B cell (primary cell): ENCODE measurements around the gene STAMBPL1. TPM values are rescaled to one million over a fixed set of nuclear protein-coding genes. Genes with fewer than 3 reads are reported as not detected.

ENCODE experiments used
- ATAC-seq: fragments of 200-7000 bp; cut with Tn5 transposase; one replicate; pipeline ENCODE4 v1.10.0; 2021; ENCODE audit warnings: low read depth, mild to moderate bottlenecking, moderate number of reproducible peaks, moderate library complexity
- CTCF ChIA-PET: fragments of 350-600 bp; sonication (Branson Sonifier 250); formaldehyde crosslinking; loops from one replicate; lab custom pipeline; 2021; ENCODE audit warnings: antibody characterized with exemption, inconsistent platforms; lab: Charles Lee
- POLR2A ChIA-PET: fragments of 350-600 bp; sonication (Branson Sonifier 250); formaldehyde crosslinking; loops from one replicate; lab custom pipeline; 2021; ENCODE audit warnings: antibody characterized with exemption; lab: Charles Lee
- DNase-seq: peaks from one replicate; pipeline ENCODE4 v3.0.0; 2013
- H2AFZ ChIP-seq: 2 replicates; pipeline ENCODE4 v1.6.1; 2012; ENCODE audit warnings: mild to moderate bottlenecking, low read depth, low read length; ENCODE audit not compliant: insufficient read depth, poor library complexity, severe bottlenecking
- H3K27ac ChIP-seq, 2 donors: 1 replicate in 1 of 2; 2 replicates in 1 of 2; pipeline ENCODE4 v1.5.1; 2012 to 2013; ENCODE audit warnings: low read length in 2 of 2, mild to moderate bottlenecking in 2 of 2, moderate library complexity in 1 of 2
- H3K27me3 ChIP-seq, 4 experiments: fragments of 200-600 bp in 1 of 4; sonication (generic) in 1 of 4; replicated peaks in 1 of 4; 1 replicate in 2 of 4; 2 replicates in 2 of 4; pipeline versions ENCODE4 v1.6.1 to v1.7.0; 2013 to 2016; ENCODE audit warnings: low read length in 3 of 4, mild to moderate bottlenecking in 2 of 4, mixed read lengths in 1 of 4, moderate library complexity in 1 of 4; ENCODE audit not compliant: insufficient read depth in 4 of 4, control insufficient read depth in 3 of 4; ENCODE audit errors: control extremely low read depth in 1 of 4
- H3K36me3 ChIP-seq, 2 experiments: replicated peaks in 1 of 2; 1 replicate in 1 of 2; 2 replicates in 1 of 2; pipeline versions ENCODE4 v1.6.1 to v1.7.1; 2013; ENCODE audit warnings: low read length in 1 of 2; ENCODE audit not compliant: insufficient read depth in 2 of 2, control insufficient read depth in 1 of 2; ENCODE audit errors: control extremely low read depth in 1 of 2, extremely low read depth in 1 of 2
- H3K4me1 ChIP-seq, 2 donors: fragments of 200-600 bp in 1 of 2; sonication (generic) in 1 of 2; 1 replicate in 1 of 2; 2 replicates in 1 of 2; pipeline versions ENCODE4 v1.5.1 to v1.6.1; 2013 to 2017; ENCODE audit warnings: low read length in 2 of 2; ENCODE audit not compliant: control insufficient read depth in 2 of 2, insufficient read depth in 2 of 2
- H3K4me2 ChIP-seq: replicated peaks from 2 replicates; pipeline ENCODE3; 2012; ENCODE audit warnings: mild to moderate bottlenecking, low read depth, low read length; ENCODE audit not compliant: poor library complexity, severe bottlenecking
- H3K4me3 ChIP-seq, 5 experiments: fragments of 200-600 bp in 1 of 5; sonication (generic) in 1 of 5; 1 replicate in 3 of 5; 2 replicates in 2 of 5; pipeline versions ENCODE4 v1.5.1 to v1.7.0; 2011 to 2016; ENCODE audit warnings: low read length in 4 of 5, mild to moderate bottlenecking in 4 of 5, low read depth in 2 of 5, control low read depth in 1 of 5, moderate library complexity in 1 of 5; ENCODE audit not compliant: insufficient read depth in 1 of 5; ENCODE audit errors: control extremely low read depth in 1 of 5, extremely low read depth in 1 of 5
- H3K79me2 ChIP-seq: fragments of 200-600 bp; sonication (generic); one replicate; pipeline ENCODE4 v1.6.0; 2016; ENCODE audit warnings: low read length; ENCODE audit not compliant: control insufficient read depth, insufficient read depth
- H3K9ac ChIP-seq: fragments of 200-600 bp; sonication (generic); 2 replicates; pipeline ENCODE4 v1.6.1; 2017; ENCODE audit warnings: mild to moderate bottlenecking, low read length, moderate library complexity
- H3K9me3 ChIP-seq, 3 donors: one replicate each; pipeline versions ENCODE4 v1.6.1 to v1.7.1; 2013; ENCODE audit warnings: low read length in 2 of 3; ENCODE audit not compliant: control insufficient read depth in 2 of 3, insufficient read depth in 1 of 3; ENCODE audit errors: control extremely low read depth in 1 of 3
- H4K20me1 ChIP-seq: 2 replicates; pipeline ENCODE4 v1.6.0; 2012; ENCODE audit warnings: mild to moderate bottlenecking, low read length; ENCODE audit not compliant: insufficient read depth, control insufficient read depth, poor library complexity, severe bottlenecking
- H3K27ac Mint-ChIP-seq: one replicate; pipeline ENCODE4 v1.8.0; 2021; ENCODE audit warnings: mixed read lengths
- H3K27me3 Mint-ChIP-seq: one replicate; pipeline ENCODE4 v1.8.0; 2021; ENCODE audit warnings: mixed read lengths
- H3K4me1 Mint-ChIP-seq: one replicate; pipeline ENCODE4 v1.8.0; 2021; ENCODE audit warnings: mixed read lengths
- H3K4me3 Mint-ChIP-seq: one replicate; pipeline ENCODE4 v1.8.0; 2021; ENCODE audit warnings: mixed read lengths
- H3K9me3 Mint-ChIP-seq: one replicate; pipeline ENCODE4 v1.8.0; 2022; ENCODE audit warnings: mixed read lengths; ENCODE audit not compliant: insufficient read depth
- EZH2 ChIP-seq: IDR thresholded peaks from 2 replicates; pipeline ENCODE4 v1.6.1; 2012; ENCODE audit warnings: borderline replicate concordance, low read depth, mild to moderate bottlenecking, moderate library complexity, low read length; ENCODE audit not compliant: insufficient read depth, poor library complexity, severe bottlenecking
- WGBS: methylation state at CpG from one replicate; pipeline ENCODE4 v1.1.5; 2013; ENCODE audit warnings: missing lambda C conversion rate; ENCODE audit not compliant: insufficient coverage; 5-methylcytosine and 5-hydroxymethylcytosine counted together
- intact Hi-C: fragments of 100-400 bp; cut with micrococcal nuclease; formaldehyde crosslinking; loops from one replicate; pipeline ENCODE4 v1.10.0; 2022
- polyA plus RNA-seq: library from polyadenylated mRNA; depleted of rRNA; stranded (reverse); fragments of >200 nt; gene quantifications from 2 replicates; pipeline ENCODE4 v1.2.3, GENCODE V29; 2012
- total RNA-seq, 2 donors: library from RNA; stranded (reverse); fragments of 120-200 nt in 1 of 2; gene quantifications; 1 replicate in 1 of 2; 2 replicates in 1 of 2; pipeline versions ENCODE4 v1.2.3 to v1.2.4, GENCODE V29; 2013 to 2022
- TF ChIP-seq, protein P1 (sequence below): fragments of 200-600 bp; IDR thresholded peaks from one replicate; pipeline ENCODE4 v1.8.0; 2022; ENCODE audit warnings: antibody characterized with exemption, mild to moderate bottlenecking

STAMBPL1 gene
- total and polyA plus RNA-seq, 2 donors (not counting 1 experiment from before 2014, with no cell fraction given), result 50.3 to 64.2 TPM

DNA sequence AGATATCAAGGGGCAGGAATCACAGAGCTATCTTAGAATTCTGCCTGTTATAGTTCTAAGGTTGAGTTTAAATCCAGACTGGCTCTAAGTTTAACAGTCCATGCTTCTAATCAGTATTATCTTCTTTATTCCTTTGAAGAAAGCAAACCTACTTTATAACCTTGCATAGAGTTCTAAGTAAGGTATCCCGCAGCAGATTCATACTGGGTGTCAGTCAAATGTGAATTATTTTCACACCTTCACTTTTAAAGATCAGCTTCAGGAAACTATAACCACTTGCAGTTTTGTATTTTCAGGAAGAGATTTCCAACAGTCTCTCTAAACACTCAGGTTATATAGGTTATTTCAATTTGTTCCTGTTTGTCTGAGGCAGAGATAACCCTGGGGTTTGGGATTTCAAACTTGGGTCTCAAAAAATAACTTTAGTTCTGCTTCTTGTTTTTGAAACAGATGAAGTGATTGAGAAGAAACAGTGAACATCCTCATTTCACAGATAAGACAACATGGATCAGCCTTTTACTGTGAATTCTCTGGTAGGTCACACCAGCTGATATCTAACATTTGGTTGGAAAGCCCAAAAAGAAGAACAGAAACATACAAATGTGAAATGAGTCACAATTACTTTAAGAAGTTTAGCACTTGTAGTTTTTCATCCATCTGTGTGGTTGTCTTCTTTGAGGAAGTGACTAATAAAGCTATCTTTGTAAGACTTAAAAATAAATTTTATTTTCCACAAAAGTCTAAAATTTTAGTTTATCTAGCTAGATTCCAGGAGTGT, 21.4 kb downstream of the STAMBPL1 start:
- H2AFZ ChIP-seq, result peak overlapping the region; percentile 51
- no peaks in the 10 kb centered on the region for H3K27me3 ChIP-seq
- peak overlapping the region; percentile 98 for H3K27ac Mint-ChIP-seq
- H3K9ac ChIP-seq, result peak overlapping the region; percentile 35
- ChIA-PET CTCF (interaction anchor here (0.8 to 6.7 kb wide), 11 partner anchors 9 to 316 kb away, joined by 3 to 63 read pairs (median 7); partner anchors contain the start of gene STAMBPL1), POLR2A (interaction anchor here (0.6 to 4.1 kb wide), 4 partner anchors 14 to 1039 kb away, joined by 4 to 47 read pairs (median 12); partner anchors contain the start of genes KLLN, PTEN and STAMBPL1)
- peak overlapping the region in 1 of 5 experiments; percentile 17 for H3K4me3 ChIP-seq
- peak overlapping the region; percentile 78 to 81 for H3K27ac ChIP-seq
- H3K4me1 Mint-ChIP-seq, result peaks cover 58% of the 10 kb centered on the region
- TF ChIP-seq, protein P1, sequence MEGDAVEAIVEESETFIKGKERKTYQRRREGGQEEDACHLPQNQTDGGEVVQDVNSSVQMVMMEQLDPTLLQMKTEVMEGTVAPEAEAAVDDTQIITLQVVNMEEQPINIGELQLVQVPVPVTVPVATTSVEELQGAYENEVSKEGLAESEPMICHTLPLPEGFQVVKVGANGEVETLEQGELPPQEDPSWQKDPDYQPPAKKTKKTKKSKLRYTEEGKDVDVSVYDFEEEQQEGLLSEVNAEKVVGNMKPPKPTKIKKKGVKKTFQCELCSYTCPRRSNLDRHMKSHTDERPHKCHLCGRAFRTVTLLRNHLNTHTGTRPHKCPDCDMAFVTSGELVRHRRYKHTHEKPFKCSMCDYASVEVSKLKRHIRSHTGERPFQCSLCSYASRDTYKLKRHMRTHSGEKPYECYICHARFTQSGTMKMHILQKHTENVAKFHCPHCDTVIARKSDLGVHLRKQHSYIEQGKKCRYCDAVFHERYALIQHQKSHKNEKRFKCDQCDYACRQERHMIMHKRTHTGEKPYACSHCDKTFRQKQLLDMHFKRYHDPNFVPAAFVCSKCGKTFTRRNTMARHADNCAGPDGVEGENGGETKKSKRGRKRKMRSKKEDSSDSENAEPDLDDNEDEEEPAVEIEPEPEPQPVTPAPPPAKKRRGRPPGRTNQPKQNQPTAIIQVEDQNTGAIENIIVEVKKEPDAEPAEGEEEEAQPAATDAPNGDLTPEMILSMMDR, result no peak
- TF ChIP-seq EZH2, result no peak
- peaks cover 38 to 64% of the 10 kb centered on the region in 2 donors for H3K4me1 ChIP-seq
- H3K79me2 ChIP-seq, result peaks cover 14% of the 10 kb centered on the region
- ATAC-seq, result peak; percentile 85
- H3K9me3 Mint-ChIP-seq, result no peaks in the 10 kb centered on the region
- intact Hi-C loops, result loop anchor here (1.0 to 2.0 kb wide), 4 partner anchors 11 to 66 kb away; partner anchors contain the start of gene STAMBPL1
- H3K9me3 ChIP-seq, result no peaks in the 10 kb centered on the region
- H3K4me3 Mint-ChIP-seq, result peak overlapping the region; percentile 74
- H4K20me1 ChIP-seq, result no peaks in the 10 kb centered on the region
- peaks cover 4 to 30% of the 10 kb centered on the region in 2 experiments for H3K36me3 ChIP-seq
- peak; percentile 81 for DNase-seq
- 80% methylated on average over 1 of the region's 1 CpG for WGBS
- H3K27me3 Mint-ChIP-seq, result no peaks in the 10 kb centered on the region
- peak overlapping the region; percentile 51 for H3K4me2 ChIP-seq
